Endodermal cell (in vitro differentiated cells): Measurements from ENCODE around the gene P3H3. TPM values are rescaled to one million over a fixed set of nuclear protein-coding genes. Genes with fewer than 3 reads are reported as not detected.

ENCODE experiments used
- DNase-seq: peaks from one replicate; pipeline ENCODE4 v3.0.0-alpha.2; 2017
- H3K27ac ChIP-seq: 2 replicates; pipeline ENCODE4 v1.5.1; 2013; ENCODE audit warnings: mild to moderate bottlenecking, low read depth, low read length, moderate library complexity
- H3K27me3 ChIP-seq: 2 replicates; pipeline ENCODE4 v1.6.1; 2013; ENCODE audit warnings: mild to moderate bottlenecking, low read length, moderate library complexity; ENCODE audit not compliant: insufficient read depth, control insufficient read depth, poor library complexity, severe bottlenecking
- H3K36me3 ChIP-seq: 2 replicates; pipeline ENCODE4 v1.7.0; 2013; ENCODE audit warnings: mild to moderate bottlenecking, low read length, moderate library complexity; ENCODE audit not compliant: control insufficient read depth, insufficient read depth
- H3K4me1 ChIP-seq: one replicate; pipeline ENCODE4 v1.7.0; 2013; ENCODE audit warnings: low read length; ENCODE audit not compliant: control insufficient read depth, insufficient read depth
- H3K4me3 ChIP-seq: 2 replicates; pipeline ENCODE4 v1.5.1; 2013; ENCODE audit warnings: mild to moderate bottlenecking, low read length, moderate library complexity
- H3K9ac ChIP-seq: 2 replicates; pipeline ENCODE4 v1.6.1; 2013; ENCODE audit warnings: mild to moderate bottlenecking, low read length, moderate library complexity; ENCODE audit not compliant: poor library complexity, severe bottlenecking; ENCODE audit errors: extremely low read depth
- H3K9me3 ChIP-seq: 2 replicates; pipeline ENCODE4 v1.6.1; 2013; ENCODE audit warnings: mild to moderate bottlenecking, low read length, moderate library complexity; ENCODE audit not compliant: control insufficient read depth
- H3K27ac Mint-ChIP-seq: 2 replicates; pipeline ENCODE4 v1.8.0; 2020; ENCODE audit warnings: mixed read lengths
- H3K27me3 Mint-ChIP-seq: 2 replicates; pipeline ENCODE4 v1.8.0; 2021; ENCODE audit warnings: mild to moderate bottlenecking, mixed read lengths; ENCODE audit not compliant: insufficient read depth
- H3K36me3 Mint-ChIP-seq: 2 replicates; pipeline ENCODE4 v1.8.0; 2020; ENCODE audit warnings: low read depth, mixed read lengths
- H3K4me1 Mint-ChIP-seq: 2 replicates; pipeline ENCODE4 v1.8.0; 2020; ENCODE audit warnings: mixed read lengths
- H3K4me3 Mint-ChIP-seq: 2 replicates; pipeline ENCODE4 v1.8.0; 2020; ENCODE audit warnings: mild to moderate bottlenecking, moderate library complexity, mixed read lengths
- H3K9me3 Mint-ChIP-seq: 2 replicates; pipeline ENCODE4 v1.8.0; 2020; ENCODE audit warnings: mild to moderate bottlenecking, mixed read lengths
- CTCF ChIP-seq: fragments of 200-600 bp; sonication (generic); conservative IDR thresholded peaks from 2 replicates; pipeline ENCODE4 v1.5.0; 2021; ENCODE audit warnings: antibody characterized with exemption, mild to moderate bottlenecking
- WGBS, 2 experiments: methylation state at CpG; one replicate each; pipeline versions ENCODE4 v1.1.5 to v1.1.7; 2013; ENCODE audit warnings: missing lambda C conversion rate in 2 of 2, mixed read lengths in 1 of 2; ENCODE audit not compliant: insufficient coverage in 1 of 2, insufficient read length in 1 of 2; 5-methylcytosine and 5-hydroxymethylcytosine counted together
- total RNA-seq, 2 donors: library from RNA; stranded (reverse); fragmentation: NEBNext Ultra II Directional in 1 of 2; extraction: Animal tissue kit (Norgen Biotek cat#: 25700) in 1 of 2; gene quantifications; 2 replicates in 1 of 2; 3 replicates in 1 of 2; pipeline ENCODE4 v1.2.1, GENCODE V29; 2021

P3H3 gene
- total RNA-seq, 2 donors from 2014 or later: 58.4 to 63.1 TPM

GRCh38 chr12:6826125-6826733, 2.0 kb upstream of the P3H3 start:
- H3K4me3 Mint-ChIP-seq: no peak overlapping the region
- Histone ChIP-seq H3K9ac (no peak overlapping the region), H3K27ac (no peak overlapping the region), H3K4me3 (no peak overlapping the region), H3K36me3 (peaks cover 6% of the 10 kb centered on the region), H3K4me1 (peaks cover 2% of the 10 kb centered on the region), H3K27me3 (peaks cover 19% of the 10 kb centered on the region), H3K9me3 (no peaks in the 10 kb centered on the region)
- TF ChIP-seq CTCF: no peak
- no peak overlapping the region for H3K27ac Mint-ChIP-seq
- H3K4me1 Mint-ChIP-seq: peaks cover 29% of the 10 kb centered on the region
- DNase-seq: peak; percentile 52
- H3K27me3 Mint-ChIP-seq: peaks cover 64% of the 10 kb centered on the region
- WGBS, 2 experiments: 79 to 84% methylated on average over 15 to 17 of the region's 17 CpGs
- no peaks in the 10 kb centered on the region for H3K9me3 Mint-ChIP-seq
- H3K36me3 Mint-ChIP-seq: peaks cover 6% of the 10 kb centered on the region

- H3K4me3 Mint-ChIP-seq: peak overlapping the region; percentile 99
- Histone ChIP-seq H3K27me3 (peaks cover 19% of the 10 kb centered on the region), H3K27ac (peak overlapping the region; percentile 61), H3K4me3 (no peak overlapping the region), H3K4me1 (peaks cover 2% of the 10 kb centered on the region), H3K9me3 (no peaks in the 10 kb centered on the region), H3K36me3 (peaks cover 13% of the 10 kb centered on the region), H3K9ac (no peak overlapping the region)
- DNase-seq: peak; percentile 58
- no peaks in the 10 kb centered on the region for H3K9me3 Mint-ChIP-seq
- H3K27me3 Mint-ChIP-seq: peaks cover 59% of the 10 kb centered on the region
- WGBS, 2 experiments: 84 to 88% methylated on average over 6 to 22 of the region's 22 CpGs
- peaks cover 12% of the 10 kb centered on the region for H3K36me3 Mint-ChIP-seq
- H3K4me1 Mint-ChIP-seq: peaks cover 28% of the 10 kb centered on the region
- TF ChIP-seq CTCF: peak; percentile 0
- peak overlapping the region; percentile 67 for H3K27ac Mint-ChIP-seq
Observed at GRCh38 chr12:6826734-6827436, 1.3 kb upstream of the P3H3 start.

- peak overlapping the region; percentile 61 for H3K27ac ChIP-seq
- H3K36me3 ChIP-seq: peaks cover 17% of the 10 kb centered on the region
- no peak overlapping the region for H3K4me3 ChIP-seq
- peaks cover 2% of the 10 kb centered on the region for H3K4me1 ChIP-seq
- no peak overlapping the region for H3K9ac ChIP-seq
- no peak for TF ChIP-seq CTCF
- peaks cover 17% of the 10 kb centered on the region for H3K36me3 Mint-ChIP-seq
- H3K4me1 Mint-ChIP-seq: peaks cover 28% of the 10 kb centered on the region
- peaks cover 53% of the 10 kb centered on the region for H3K27me3 Mint-ChIP-seq
- H3K27me3 ChIP-seq: peaks cover 16% of the 10 kb centered on the region
- no peaks in the 10 kb centered on the region for H3K9me3 ChIP-seq
- no peaks in the 10 kb centered on the region for H3K9me3 Mint-ChIP-seq
- DNase-seq: peak; percentile 97
- 5 to 13% methylated on average over 3 to 7 of the region's 8 CpGs for WGBS, 2 experiments
- peak overlapping the region; percentile 99 for H3K4me3 Mint-ChIP-seq
- peak overlapping the region; percentile 67 for H3K27ac Mint-ChIP-seq
Observed at GRCh38 chr12:6827437-6827911, 733 bp upstream of the P3H3 start.
